Liver (tissue), 9 donors: ENCODE results near the gene DIP2C. TPM values are rescaled to one million over a fixed set of nuclear protein-coding genes. Genes with fewer than 3 reads are reported as not detected.

Experiments
- DNase-seq: peaks from one replicate; pipeline ENCODE4 v3.0.0-alpha.2; 2017; ENCODE audit warnings: low spot score
- H3K27ac ChIP-seq, 2 donors: one replicate each; pipeline ENCODE4 v1.7.0; 2013; ENCODE audit warnings: inconsistent platforms in 2 of 2, low read length in 2 of 2, control low read depth in 1 of 2, low read depth in 1 of 2, mild to moderate bottlenecking in 1 of 2
- H3K27me3 ChIP-seq, 4 donors: one replicate each; pipeline versions ENCODE4 v1.6.1 to v1.7.0; 2013; ENCODE audit warnings: low read length in 3 of 4, inconsistent platforms in 1 of 4, mild to moderate bottlenecking in 1 of 4, moderate library complexity in 1 of 4; ENCODE audit not compliant: control insufficient read depth in 4 of 4, insufficient read depth in 4 of 4
- H3K36me3 ChIP-seq, 4 donors: one replicate each; pipeline versions ENCODE4 v1.6.1 to v1.7.0; 2013; ENCODE audit warnings: low read length in 3 of 4, mild to moderate bottlenecking in 3 of 4, low read depth in 1 of 4, moderate library complexity in 1 of 4; ENCODE audit not compliant: control insufficient read depth in 4 of 4, insufficient read depth in 3 of 4
- H3K4me1 ChIP-seq, 4 donors: one replicate each; pipeline versions ENCODE4 v1.6.1 to v1.7.0; 2013; ENCODE audit warnings: low read length in 3 of 4, mild to moderate bottlenecking in 3 of 4, moderate library complexity in 1 of 4; ENCODE audit not compliant: control insufficient read depth in 4 of 4, insufficient read depth in 4 of 4
- H3K4me3 ChIP-seq, 3 donors: one replicate each; pipeline versions ENCODE4 v1.6.1 to v1.7.0; 2013; ENCODE audit warnings: low read length in 3 of 3, control low read depth in 1 of 3, low read depth in 1 of 3, mild to moderate bottlenecking in 1 of 3
- H3K9ac ChIP-seq, 2 donors: one replicate each; pipeline ENCODE4 v1.7.0; 2013; ENCODE audit warnings: low read length in 2 of 2, mild to moderate bottlenecking in 2 of 2, moderate library complexity in 2 of 2, control low read depth in 1 of 2, low read depth in 1 of 2
- H3K9me3 ChIP-seq, 4 donors: one replicate each; pipeline versions ENCODE4 v1.6.1 to v1.7.0; 2013; ENCODE audit warnings: low read length in 3 of 4; ENCODE audit not compliant: control insufficient read depth in 4 of 4
- ATF3 ChIP-seq: IDR thresholded peaks from 2 replicates; pipeline ENCODE4 v1.6.1; 2016; ENCODE audit warnings: antibody characterized with exemption
- CTCF ChIP-seq: fragments of 150-350 bp; IDR thresholded peaks from 2 replicates; pipeline ENCODE4 v1.5.1; 2017; ENCODE audit warnings: improper control_type of control experiment, low read depth, low read length; ENCODE audit not compliant: missing input control
- EGR1 ChIP-seq, 2 donors: IDR thresholded peaks; 2 replicates each; pipeline ENCODE4 v1.6.1; 2016 to 2018; ENCODE audit warnings: antibody characterized with exemption in 2 of 2, low read depth in 2 of 2
- FOXA1 ChIP-seq: IDR thresholded peaks from 2 replicates; pipeline ENCODE4 v1.6.1; 2016; ENCODE audit warnings: antibody characterized with exemption
- FOXA2 ChIP-seq: IDR thresholded peaks from 2 replicates; pipeline ENCODE4 v1.6.1; 2016; ENCODE audit warnings: antibody characterized with exemption
- GABPA ChIP-seq, 2 donors: IDR thresholded peaks in 1 of 2; conservative IDR thresholded peaks in 1 of 2; 2 replicates each; pipeline ENCODE4 v1.6.1; 2016; ENCODE audit warnings: antibody characterized with exemption in 2 of 2, mild to moderate bottlenecking in 1 of 2, moderate library complexity in 1 of 2
- HNF4A ChIP-seq, 2 donors: conservative IDR thresholded peaks; 2 replicates each; pipeline ENCODE4 v1.6.1; 2016; ENCODE audit warnings: antibody characterized with exemption in 2 of 2, mild to moderate bottlenecking in 2 of 2
- HNF4G ChIP-seq: IDR thresholded peaks from 2 replicates; pipeline ENCODE4 v1.6.1; 2016; ENCODE audit warnings: antibody characterized with exemption
- JUND ChIP-seq, 2 donors: IDR thresholded peaks; 2 replicates each; pipeline ENCODE4 v1.6.1; 2016; ENCODE audit warnings: antibody characterized with exemption in 2 of 2
- MAX ChIP-seq: IDR thresholded peaks from 2 replicates; pipeline ENCODE4 v1.6.1; 2016; ENCODE audit warnings: antibody characterized with exemption
- NR2F2 ChIP-seq: IDR thresholded peaks from 2 replicates; pipeline ENCODE4 v1.6.1; 2016; ENCODE audit warnings: antibody characterized with exemption
- REST ChIP-seq: IDR thresholded peaks from 2 replicates; pipeline ENCODE4 v1.6.1; 2016; ENCODE audit warnings: antibody characterized with exemption, mild to moderate bottlenecking
- RXRA ChIP-seq, 2 donors: IDR thresholded peaks; 2 replicates each; pipeline ENCODE4 v1.6.1; 2017 to 2018; ENCODE audit warnings: antibody characterized with exemption in 2 of 2, mild to moderate bottlenecking in 1 of 2
- SP1 ChIP-seq: IDR thresholded peaks from 2 replicates; pipeline ENCODE4 v1.6.1; 2018; ENCODE audit warnings: antibody characterized with exemption, mild to moderate bottlenecking
- TAF1 ChIP-seq: conservative IDR thresholded peaks from 2 replicates; pipeline ENCODE4 v1.6.1; 2016; ENCODE audit warnings: antibody characterized with exemption, mild to moderate bottlenecking
- YY1 ChIP-seq: IDR thresholded peaks from 2 replicates; pipeline ENCODE4 v1.6.1; 2016; ENCODE audit warnings: antibody characterized with exemption, mild to moderate bottlenecking
- WGBS: extraction: QIAGEN DNeasy Blood & Tissue Kit; methylation state at CpG from one replicate; pipeline ENCODE4 v1.1.7; 2013; 5-methylcytosine and 5-hydroxymethylcytosine counted together
- polyA plus RNA-seq, 2 donors: library from polyadenylated mRNA; stranded (reverse) in 1 of 2; unstranded in 1 of 2; fragments of 200-250 nt in 1 of 2; fragments of >200 nt in 1 of 2; fragmentation: Nextera tagmentation in 1 of 2; extraction: Ambion mirVana in 1 of 2; gene quantifications; one replicate each; pipeline versions ENCODE4 v1.2.1 to v1.2.3, GENCODE V29; 2013 to 2015
- total RNA-seq, 2 donors: library from RNA; depleted of rRNA; stranded (reverse); fragments of >200 nt; gene quantifications; one replicate each; pipeline ENCODE4 v1.2.3, GENCODE V29; 2014
- donor health status: healthy.
- donor health status: healthy.
- donor health status: healthy.
- donor health status: healthy.
- donor health status: healthy.

The DIP2C gene
- total and polyA plus RNA-seq, 4 donors: 4.2 to 12.2 (median 5.7) TPM

GRCh38 chr10:405648-406047, 283.8 kb downstream of the DIP2C start:
- H3K4me1 ChIP-seq: no peaks in the 10 kb centered on the region
- H3K4me3 ChIP-seq: no peak overlapping the region
- no peaks in the 10 kb centered on the region for H3K9me3 ChIP-seq
- peaks cover 0 to 22% (median 7%) of the 10 kb centered on the region in 4 donors for H3K36me3 ChIP-seq
- 90% methylated on average over 12 of the region's 12 CpGs for WGBS
- TF ChIP-seq JUND (IDR thresholded peaks at IDR 0.05) (no peak), EGR1 (IDR thresholded peaks at IDR 0.05; ENCODE audit: low read depth in 2 of 2) (no peak), HNF4G (no peak), REST (no peak), MAX (no peak), CTCF (no peak), YY1 (no peak), FOXA2 (no peak), TAF1 (no peak), GABPA (IDR thresholded peaks at IDR 0.05 in 1 of 2, conservative IDR thresholded peaks at IDR 0.05 in 1 of 2) (no peak), HNF4A (conservative IDR thresholded peaks at IDR 0.05) (no peak), FOXA1 (no peak), ATF3 (no peak), NR2F2 (no peak), RXRA (IDR thresholded peaks at IDR 0.05) (no peak), SP1 (no peak)
- H3K9ac ChIP-seq: no peak overlapping the region
- DNase-seq: no peak
- H3K27ac ChIP-seq: no peak overlapping the region
- no peaks in the 10 kb centered on the region for H3K27me3 ChIP-seq

GRCh38 chr10:404991-405390, 284.5 kb downstream of the DIP2C start:
- TF ChIP-seq JUND (IDR thresholded peaks at IDR 0.05) (no peak), ATF3 (no peak), HNF4G (no peak), SP1 (no peak)
- no peak overlapping the region for H3K27ac ChIP-seq
- H3K4me3 ChIP-seq: no peak overlapping the region
- peaks cover 0 to 22% (median 7%) of the 10 kb centered on the region in 4 donors for H3K36me3 ChIP-seq
- H3K27me3 ChIP-seq: no peaks in the 10 kb centered on the region
- 97% methylated on average over 9 of the region's 9 CpGs for WGBS
- no peaks in the 10 kb centered on the region for H3K9me3 ChIP-seq
- no peak for DNase-seq
- H3K9ac ChIP-seq: no peak overlapping the region
- no peaks in the 10 kb centered on the region for H3K4me1 ChIP-seq
